ENCODE measurements around the gene CIT. TPM values are rescaled to one million over a fixed set of nuclear protein-coding genes. Genes with fewer than 3 reads are reported as not detected.

Gene CIT
- total RNA-seq, 2 experiments from 2014 or later, result 28.6 to 32.4 TPM

DNA sequence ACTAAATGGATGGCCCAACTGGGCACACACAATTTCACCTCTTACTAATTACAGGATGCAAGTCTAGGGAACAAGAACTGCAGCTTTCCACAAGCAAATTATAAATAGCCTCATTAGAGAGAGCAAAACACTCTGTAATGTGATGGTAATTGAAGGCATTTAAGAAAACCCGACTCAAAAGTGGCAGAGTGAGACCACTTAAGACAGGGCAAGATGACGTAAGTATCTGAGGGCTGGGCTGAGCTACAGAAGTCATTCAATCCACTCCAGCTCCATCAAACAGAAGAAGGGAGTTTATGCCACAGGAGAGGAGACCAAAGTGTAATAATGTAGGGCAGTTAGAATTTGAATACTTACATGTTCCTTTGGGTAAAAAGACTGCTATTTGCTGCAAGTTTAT is 118.9 kb downstream of the CIT start:
- ChIA-PET CTCF (no interaction called here), POLR2A (no interaction called here)

DNA sequence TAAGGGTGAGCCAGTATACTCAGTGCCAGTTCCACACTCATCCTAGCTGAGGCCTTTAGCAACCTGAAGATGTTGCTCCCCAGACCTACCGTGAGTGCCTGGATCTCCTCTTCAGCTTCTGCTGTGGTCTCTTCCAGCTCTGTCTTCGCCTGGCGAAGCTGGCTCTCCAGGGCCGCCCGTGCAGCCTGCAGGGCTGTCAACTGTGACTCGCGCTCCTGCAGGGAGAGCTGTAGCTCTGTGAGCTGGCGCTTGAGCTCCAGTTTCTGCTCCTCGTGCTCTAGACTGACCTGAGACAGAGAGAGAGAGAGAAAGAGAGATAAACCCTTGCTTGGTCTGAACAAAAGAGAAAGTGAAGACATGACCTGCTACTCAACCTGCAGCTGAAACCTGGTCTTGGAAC is 125.2 kb downstream of the CIT start:
- CTCF ChIA-PET, result no interaction called here
- POLR2A ChIA-PET, result no interaction called here

DNA sequence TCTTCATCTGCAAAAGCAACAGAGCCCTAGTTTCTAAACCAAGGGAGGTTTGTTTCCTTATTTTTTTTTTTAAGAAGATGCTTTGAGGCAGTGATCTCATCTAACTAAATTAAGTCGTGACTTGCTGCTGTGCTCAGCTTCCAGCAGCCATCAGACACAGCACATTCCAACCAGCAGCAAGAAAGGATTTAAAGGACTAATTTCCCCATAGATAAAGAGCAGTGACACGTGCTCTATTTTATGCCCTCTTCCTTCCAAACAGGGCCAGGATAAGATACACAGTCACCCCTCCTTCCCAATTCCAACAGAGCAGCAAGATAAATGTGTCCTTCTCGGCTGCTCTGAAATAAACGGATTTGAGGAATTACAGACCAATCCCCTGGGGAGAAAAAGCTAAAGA is 127.5 kb downstream of the CIT start:
- CTCF ChIA-PET, result no interaction called here
- POLR2A ChIA-PET, result no interaction called here

DNA sequence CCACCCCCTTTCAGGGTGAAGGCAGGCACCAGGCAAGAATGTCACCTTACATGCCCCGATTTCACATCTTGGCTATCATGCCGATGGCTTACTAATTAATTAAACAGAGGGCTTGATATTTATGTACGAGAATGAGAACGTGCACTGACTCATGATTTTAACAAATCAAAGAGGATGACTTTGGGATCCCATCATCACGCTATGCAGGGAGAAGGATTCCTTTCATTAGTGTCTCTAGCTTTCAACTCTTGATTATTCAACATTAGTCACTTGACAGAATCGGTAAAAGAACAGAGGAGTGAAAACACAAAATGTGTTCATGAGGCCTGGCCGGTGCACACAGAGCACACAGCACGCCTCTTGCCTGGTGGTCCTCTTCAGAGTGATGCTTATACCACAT is 128.6 kb downstream of the CIT start:
- CTCF ChIA-PET, result no interaction called here
- POLR2A ChIA-PET, result no interaction called here

DNA sequence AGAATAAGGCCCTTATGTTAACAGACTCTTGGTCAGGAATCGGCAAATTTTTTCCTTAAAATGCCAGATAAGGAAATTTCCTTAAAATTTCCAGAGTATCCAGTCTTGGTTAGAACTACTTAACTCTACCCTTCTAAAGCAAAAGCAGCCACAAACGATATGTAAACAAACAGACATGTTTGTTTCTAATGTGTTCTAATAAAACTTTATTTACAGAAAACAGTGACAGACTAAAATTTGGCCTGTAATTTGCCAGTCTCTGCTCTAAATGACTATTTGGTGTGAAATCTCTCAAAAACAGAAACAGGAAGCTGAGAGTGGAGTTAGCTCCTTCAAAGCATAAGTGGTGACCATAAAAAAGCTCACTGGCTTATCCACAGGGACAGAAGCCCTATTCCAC is 131.0 kb downstream of the CIT start:
- ChIA-PET CTCF (no interaction called here), POLR2A (no interaction called here)

DNA sequence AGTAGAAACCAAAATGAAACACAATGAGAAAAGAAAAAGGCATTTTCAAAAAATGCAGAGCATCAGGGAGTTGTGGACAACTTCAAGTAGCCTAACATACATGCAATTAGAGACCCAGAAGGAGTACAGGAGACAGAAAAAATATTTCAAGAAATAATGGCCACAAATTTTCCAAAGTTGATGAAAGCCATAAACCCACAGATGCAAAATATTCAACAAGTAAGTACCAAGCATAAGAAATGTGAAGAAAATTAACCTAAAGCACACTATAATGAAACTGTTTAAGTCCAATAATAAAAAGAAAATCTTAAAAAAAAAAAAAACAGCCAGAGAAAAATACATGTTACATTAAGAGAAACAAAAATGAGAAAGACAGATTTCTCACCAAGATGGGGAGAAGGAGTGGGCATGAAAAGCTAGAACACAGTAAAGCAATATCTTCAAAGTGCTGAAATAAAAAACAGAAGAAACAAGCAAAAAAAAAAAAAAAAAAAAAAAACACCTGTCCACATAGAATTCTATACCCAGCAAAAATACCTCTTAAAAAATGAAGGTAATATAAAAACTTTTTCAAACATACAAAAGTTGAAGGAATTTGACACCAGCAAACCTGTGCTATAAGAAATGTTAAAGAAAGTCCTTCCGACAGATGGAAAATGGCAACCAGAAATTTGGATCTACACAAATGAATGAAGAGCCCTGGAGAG is 132.1 kb downstream of the CIT start:
- ChIA-PET POLR2A (no interaction called here), CTCF (interaction anchor here (0.6 kb wide), 1 partner anchor 10 kb away, joined by 5 read pairs; no protein-coding TSS in a partner anchor)

DNA sequence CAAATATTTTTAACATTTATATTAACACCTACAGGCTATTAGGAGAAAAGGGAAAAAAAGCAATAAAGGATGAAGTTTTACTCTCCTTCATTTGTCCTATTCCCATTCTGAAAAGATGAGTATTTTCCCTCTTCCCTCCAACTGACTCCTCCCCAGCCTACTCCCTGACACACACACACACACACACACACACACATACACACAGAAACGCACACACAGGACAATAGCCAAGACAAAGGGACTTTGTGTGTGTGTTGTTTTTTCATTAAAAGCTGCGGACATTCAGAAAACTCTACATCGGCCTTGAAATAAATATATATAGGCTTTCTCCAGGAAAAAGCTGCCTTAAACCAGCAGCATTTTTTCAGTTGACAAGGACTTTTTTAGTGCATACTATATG is 134.4 kb downstream of the CIT start:
- ChIA-PET CTCF (no interaction called here), POLR2A (no interaction called here)

DNA sequence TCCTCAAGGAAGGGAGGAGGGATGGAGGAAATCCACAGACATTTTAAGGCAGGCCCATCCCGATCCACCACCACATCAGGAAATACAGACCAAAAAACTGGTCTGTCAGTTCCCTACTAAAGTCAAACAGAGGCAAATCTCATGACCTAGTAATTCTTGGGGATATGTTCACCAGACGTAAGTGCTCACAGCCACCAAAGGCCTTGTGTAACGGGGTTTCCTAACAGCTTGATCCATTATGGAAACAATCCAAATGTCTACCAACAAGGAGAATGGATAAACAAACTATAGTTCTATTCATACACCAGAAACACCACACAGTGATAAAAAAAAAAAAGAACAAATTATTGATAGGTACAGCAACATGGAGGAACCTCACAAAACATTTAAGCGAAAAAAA is 136.3 kb downstream of the CIT start:
- ChIA-PET POLR2A (no interaction called here), CTCF (no interaction called here)

DNA sequence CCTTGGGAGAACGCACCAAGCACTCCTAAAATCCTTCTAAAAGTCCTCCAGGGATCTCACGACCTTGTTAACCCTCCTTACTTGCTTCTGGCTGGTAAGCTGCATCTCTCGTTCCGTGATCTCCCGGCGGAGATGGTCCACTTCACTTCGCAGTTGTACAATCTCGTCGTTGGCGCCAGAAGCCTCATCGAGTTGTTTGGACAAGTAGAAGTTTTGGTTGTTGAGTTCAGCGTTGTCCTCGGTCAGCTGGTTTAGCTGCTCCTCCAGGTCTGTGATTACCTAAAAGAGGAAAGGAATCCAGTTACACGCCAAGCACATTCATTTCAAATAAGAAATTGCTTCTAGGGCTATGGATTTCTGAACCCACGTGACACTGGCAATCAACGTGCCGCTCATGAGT is 142.0 kb downstream of the CIT start:
- POLR2A ChIA-PET, result no interaction called here

DNA sequence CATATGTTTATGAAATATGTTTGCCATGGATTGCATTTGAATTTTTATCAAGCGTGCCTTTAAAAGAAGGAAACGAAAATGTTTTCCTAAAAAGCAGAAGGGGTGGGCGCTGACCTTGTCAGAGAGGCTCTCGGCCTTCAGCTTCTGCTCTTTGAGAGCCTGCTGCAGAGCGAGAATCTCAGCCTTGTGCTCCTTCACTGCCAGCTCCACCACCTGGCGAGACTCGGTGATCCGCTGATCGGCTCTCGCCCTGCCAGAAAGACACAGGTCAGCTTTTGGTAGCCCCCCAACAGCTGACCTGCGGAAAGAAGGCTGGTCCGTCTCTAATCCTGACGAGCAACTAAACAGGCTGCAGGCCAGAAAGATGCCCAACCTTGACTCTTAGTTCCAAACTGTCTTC is 146.7 kb downstream of the CIT start:
- CTCF ChIA-PET, result no interaction called here
- POLR2A ChIA-PET, result no interaction called here

More for the DNA sequence above, 142.0 kb downstream of the CIT start:
- CTCF ChIA-PET, result interaction anchor here (0.6 kb wide), 1 partner anchor 10 kb away, joined by 5 read pairs; no protein-coding TSS in a partner anchor

DNA sequence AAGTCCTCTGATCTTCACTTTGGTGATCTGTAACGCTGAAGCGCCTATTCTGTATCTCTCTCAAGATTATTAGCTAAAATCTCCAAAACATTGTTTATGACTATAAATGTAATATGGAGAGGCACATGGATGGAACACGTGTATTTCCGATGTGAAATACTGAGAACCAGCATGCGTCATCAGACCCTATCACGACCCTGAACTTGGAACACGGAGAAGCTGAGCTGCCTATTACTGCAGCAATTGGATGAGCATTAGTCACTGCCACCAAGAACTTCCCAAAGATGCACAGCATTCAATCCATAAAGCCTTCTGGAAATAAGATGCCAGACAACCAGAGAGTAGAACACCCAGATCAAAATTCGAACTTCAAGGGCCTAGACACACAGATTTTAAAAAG is 147.2 kb downstream of the CIT start:
- CTCF ChIA-PET, result interaction anchor here (0.6 kb wide), 1 partner anchor 43 kb away, joined by 3 read pairs; no protein-coding TSS in a partner anchor
- POLR2A ChIA-PET, result no interaction called here

DNA sequence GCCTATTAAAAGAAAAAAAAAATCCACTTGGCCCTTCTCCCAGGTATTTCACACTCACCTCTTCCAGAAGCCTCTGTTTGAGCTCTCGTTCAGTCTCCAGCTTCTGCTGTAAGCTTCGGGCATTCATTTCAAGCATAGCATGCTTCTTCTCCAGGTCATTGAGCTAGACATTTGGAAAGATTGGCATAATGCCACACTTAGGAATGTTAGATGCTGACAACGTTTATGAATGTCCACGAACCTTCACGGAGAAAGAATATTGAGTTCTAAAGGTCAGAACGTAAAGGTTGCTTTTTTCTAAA is 148.7 kb downstream of the CIT start:
- ChIA-PET POLR2A (no interaction called here), CTCF (no interaction called here)

DNA sequence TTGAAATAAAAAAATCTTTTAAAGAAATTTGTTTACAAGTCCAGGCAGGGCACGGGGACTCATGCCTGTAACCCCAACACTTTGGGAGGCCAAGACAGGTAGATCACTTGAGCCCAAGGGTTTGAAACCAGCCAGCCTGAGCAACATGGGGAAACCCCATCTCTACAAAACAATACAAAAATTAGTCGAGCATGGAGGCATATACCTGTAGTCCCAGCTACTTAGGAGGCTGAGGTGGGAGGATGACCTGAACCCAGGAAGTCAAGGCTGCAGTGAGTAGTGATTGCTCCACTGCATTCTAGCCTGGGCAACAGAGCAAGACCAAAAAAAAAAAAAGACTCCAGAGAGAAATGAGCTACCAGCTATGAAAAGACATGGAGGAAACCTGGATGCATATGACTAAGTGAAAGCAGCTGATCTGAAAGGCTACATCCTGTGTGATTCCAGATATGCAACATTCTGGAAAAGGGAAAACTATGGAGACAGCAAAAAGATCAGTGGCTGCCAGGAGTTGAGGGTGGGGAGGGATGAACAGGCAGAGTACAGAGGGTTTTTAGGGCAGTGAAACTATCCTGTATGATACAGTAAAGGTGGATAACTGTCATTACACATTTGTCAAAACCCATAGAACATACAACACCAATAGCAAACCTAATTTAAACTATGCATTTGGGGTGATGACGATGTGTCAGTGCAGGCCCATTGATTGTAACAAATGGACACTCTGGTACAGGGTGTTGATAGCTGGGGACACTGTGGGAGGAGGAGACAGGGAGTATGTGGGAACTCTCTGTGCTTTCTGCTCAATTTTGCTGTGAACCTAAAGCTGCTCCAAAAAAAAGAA is 149.3 kb downstream of the CIT start:
- ChIA-PET CTCF (no interaction called here), POLR2A (no interaction called here)

DNA sequence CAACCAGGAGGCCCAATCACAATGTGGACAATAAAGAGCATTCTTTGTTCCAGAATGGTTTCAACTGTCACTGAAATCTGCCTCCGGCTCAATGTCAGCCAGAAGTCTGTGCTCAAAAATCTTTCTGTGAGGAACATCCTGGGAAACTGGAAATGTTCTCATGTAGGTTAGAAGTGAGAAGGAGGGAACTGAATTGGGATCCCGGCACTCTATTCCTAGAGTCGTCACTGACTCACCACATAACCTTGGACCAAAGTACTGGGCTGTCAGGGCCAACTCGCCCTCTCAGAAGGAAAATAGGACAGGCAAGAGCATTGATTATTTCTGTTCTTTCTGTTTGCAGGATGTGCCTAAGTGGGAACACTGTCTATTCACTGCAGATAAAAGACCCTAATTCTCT is 151.6 kb downstream of the CIT start:
- ChIA-PET POLR2A (no interaction called here), CTCF (no interaction called here)

DNA sequence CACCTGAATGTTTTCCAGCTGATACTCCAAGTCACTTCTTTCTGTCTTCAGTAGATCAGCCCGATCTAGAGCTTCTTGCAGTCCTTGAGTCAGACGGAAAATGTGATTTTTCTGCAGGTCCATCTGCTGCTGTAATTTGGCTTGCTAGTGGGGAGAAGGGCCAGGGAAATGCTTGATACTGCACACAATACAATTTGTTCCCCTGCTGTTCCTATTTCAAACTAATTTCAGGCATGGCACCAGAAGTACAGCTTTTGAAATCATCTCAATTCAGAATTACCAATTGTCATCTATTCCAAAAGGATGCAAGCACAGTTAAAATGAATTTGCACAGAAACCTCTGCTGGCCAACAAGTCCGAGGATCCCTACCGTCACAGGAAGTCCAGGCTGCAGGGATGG is 155.8 kb downstream of the CIT start:
- ChIA-PET POLR2A (no interaction called here), CTCF (no interaction called here)

DNA sequence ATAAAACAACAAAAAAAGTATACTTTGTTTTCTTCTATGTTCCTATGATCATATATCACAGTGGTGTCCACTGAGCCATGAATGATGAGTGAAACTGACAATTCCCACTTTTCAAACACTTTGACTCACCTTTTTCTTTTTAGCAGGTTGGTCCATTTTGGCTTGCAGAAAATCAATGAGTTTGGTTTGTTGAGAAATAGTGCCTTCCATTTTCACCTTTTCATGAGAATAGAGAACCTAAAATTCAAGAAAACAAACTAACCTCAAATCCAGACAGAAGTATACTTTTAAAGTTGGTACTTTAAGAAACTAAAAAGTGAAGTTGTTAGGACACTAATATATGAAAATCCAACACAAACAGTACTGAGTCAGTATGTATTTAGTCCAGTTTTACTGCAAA is 156.8 kb downstream of the CIT start:
- ChIA-PET CTCF (no interaction called here), POLR2A (no interaction called here)

DNA sequence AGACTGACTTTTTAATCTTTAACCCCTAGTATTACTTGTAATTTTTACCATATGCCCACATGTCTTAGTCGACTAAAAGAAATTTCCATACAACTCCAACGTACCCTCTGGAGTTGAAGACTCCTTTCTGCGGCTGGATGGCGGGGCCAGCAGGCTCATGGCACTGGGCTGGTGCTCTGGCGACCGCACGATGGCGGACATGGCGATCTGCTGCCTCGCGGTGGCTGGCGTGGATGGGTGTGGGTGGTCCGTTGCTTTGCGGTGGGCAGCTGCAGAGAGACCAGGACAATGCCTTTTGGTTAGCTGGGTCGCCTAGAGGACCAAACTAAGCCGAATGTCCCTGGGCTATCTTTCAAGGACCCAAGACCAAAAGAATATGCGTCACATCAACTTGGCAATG is 159.0 kb downstream of the CIT start:
- ChIA-PET CTCF (no interaction called here), POLR2A (no interaction called here)

DNA sequence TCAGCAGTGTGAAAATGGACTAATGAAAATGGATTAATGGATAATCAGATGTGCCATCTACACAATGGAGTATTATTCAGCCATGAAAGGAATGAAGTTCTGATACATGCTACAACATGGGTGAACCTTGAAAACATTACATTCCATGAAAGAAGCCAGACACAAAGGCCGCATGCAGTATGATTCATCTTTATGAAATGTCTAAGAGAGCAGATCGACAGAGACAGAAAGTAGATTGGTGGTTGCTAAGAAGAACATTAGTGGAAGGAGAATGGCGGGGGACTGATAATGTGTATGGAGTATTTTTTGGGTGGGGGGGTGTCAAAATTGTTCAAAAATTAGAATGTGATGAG is 161.9 kb downstream of the CIT start:
- ChIA-PET POLR2A (no interaction called here), CTCF (no interaction called here)

DNA sequence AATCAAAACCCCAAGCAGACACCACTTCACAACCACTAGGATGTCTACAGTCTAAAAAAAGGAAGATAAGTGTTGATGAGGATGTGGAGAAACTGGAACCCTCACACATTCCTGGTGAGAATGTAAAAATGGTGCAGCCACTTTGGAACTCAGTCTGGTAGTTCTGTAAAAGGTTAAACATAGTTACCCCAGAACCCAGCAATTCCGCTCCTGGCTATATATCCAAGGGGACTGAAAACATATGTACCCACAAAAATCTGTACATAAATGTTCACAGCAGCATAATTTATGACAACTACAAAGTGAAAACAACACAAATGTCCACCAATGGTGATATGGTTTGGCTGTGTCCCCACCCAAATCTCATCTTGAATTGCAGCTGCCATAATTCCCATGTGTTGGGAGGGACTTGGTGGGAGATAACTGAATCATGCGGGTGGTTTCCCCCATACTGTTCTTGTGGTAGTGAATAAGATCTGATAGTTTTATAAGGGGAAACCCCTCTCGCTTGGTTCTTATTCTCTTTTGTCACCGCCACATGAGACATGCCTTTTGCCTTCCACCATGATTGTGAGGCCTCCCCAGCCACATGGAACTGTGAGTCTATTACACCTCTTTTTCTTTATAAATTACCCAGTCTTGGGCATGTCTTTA is 162.4 kb downstream of the CIT start:
- ChIA-PET POLR2A (no interaction called here), CTCF (no interaction called here)

DNA sequence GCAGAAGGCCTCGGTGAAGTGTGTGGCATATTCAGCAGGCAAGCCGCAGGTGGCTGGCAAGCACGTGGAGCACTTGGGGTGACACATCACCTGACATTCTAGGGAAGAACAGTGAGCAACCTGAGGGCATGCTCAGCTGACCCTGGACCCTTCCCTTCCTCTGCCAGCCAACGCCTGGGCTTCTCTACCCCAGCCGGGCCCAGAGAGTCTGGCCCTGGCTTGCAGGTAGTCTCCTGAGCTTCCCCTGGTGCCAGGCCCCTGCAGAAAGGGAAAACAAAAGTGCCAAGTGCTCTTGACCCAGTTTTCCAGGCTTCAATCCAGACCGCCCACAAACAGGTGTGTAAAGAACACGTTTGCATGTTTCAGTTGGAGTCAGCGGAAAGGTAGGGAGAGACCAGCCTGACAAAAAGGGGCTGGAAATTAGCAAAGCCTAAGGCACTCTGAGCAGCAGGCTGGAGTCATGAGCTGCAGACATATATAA is 163.5 kb downstream of the CIT start:
- POLR2A ChIA-PET, result no interaction called here

DNA sequence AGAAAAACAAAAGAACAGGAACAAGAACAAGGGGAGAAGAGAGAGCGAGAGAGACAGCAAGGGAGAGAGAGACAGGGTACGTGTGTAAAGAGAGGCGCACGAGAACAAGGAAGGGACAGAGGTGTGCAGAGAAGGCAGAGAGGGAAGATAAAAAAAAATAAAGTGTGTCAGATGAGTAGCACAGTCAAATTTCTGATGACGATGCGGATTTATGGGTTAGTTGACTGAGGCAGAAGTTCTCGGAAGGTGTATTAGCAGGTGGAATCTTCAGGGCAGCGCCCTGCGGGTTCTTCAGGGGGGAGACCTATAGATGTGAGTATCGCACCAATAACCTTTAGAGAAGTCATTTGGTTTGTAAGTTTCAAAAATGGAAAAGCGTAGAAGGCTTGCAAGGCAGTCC is 164.4 kb downstream of the CIT start:
- CTCF ChIA-PET, result no interaction called here

More for the DNA sequence above, 163.5 kb downstream of the CIT start:
- CTCF ChIA-PET, result no interaction called here

More for the DNA sequence above, 164.4 kb downstream of the CIT start:
- POLR2A ChIA-PET, result no interaction called here

Measured in activated CD8-positive, alpha-beta memory T cell treated with anti-CD3 and anti-CD28 coated beads for 36 hours (primary cell).